Measurements from ENCODE around the gene ANKMY1.

The ANKMY1 gene

DNA sequence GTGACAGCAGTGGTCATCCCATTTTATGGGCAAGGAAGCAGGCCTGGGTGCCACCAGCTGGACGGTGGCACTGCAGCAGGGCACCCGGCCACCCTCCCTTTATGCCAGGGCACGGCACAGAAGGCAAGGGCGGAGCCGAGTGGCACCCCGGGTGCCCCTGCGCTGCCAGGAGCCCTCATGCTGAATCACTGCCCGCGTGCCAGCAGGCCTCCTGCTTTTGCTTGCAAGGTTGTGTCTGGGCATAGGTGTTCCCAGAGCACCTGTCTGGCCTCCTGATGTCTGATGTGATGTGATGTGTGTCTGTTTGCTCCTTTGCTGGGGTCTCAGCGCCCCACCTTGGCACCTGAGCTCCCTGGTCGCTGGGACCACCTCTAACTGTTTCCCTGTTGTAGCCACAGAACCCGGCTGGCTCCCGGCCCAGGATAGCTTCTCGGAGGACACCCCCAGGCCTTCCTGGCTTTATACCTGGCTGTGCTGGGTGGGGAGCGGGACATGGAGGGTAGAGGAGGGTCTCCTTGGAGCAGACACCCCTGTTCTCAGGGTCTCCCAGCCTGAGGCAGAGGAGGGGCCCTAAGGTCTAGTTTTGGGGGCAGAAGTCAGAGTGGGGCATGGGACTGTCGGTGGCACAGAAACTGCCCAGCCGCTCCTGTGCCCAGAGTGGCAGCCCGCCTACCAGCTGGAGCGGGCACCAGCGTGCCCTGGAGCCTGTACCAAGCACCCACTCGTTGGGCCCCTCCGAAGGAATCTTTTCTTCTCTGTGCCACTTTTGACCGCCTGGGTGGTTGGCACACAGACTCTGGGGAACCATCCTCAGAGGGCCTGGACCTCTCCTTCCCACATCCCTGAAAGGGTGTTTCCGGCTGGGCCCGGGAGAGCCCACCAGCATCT is 118.7 kb downstream of the ANKMY1 start:
- DNase-seq (ENCODE audit: low read depth) = no peak
- no peak overlapping the region for H3K4me3 ChIP-seq (ENCODE audit: low read depth, low read length)
- TF ChIP-seq, protein P1, sequence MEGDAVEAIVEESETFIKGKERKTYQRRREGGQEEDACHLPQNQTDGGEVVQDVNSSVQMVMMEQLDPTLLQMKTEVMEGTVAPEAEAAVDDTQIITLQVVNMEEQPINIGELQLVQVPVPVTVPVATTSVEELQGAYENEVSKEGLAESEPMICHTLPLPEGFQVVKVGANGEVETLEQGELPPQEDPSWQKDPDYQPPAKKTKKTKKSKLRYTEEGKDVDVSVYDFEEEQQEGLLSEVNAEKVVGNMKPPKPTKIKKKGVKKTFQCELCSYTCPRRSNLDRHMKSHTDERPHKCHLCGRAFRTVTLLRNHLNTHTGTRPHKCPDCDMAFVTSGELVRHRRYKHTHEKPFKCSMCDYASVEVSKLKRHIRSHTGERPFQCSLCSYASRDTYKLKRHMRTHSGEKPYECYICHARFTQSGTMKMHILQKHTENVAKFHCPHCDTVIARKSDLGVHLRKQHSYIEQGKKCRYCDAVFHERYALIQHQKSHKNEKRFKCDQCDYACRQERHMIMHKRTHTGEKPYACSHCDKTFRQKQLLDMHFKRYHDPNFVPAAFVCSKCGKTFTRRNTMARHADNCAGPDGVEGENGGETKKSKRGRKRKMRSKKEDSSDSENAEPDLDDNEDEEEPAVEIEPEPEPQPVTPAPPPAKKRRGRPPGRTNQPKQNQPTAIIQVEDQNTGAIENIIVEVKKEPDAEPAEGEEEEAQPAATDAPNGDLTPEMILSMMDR (IDR thresholded peaks at IDR 0.05; ENCODE audit: insufficient read depth, low read depth, low read length, missing control alignments) = no peak

- H3K4me3 ChIP-seq (ENCODE audit: low read depth, low read length) = no peak overlapping the region
- DNase-seq (ENCODE audit: low read depth) = peak; percentile 62
- TF ChIP-seq, protein P1 (IDR thresholded peaks at IDR 0.05; ENCODE audit: insufficient read depth, low read depth, low read length, missing control alignments) = peak; percentile 90
Measured at GRCh38 chr2:240437861-240438809, 119.7 kb downstream of the ANKMY1 start.

DNA sequence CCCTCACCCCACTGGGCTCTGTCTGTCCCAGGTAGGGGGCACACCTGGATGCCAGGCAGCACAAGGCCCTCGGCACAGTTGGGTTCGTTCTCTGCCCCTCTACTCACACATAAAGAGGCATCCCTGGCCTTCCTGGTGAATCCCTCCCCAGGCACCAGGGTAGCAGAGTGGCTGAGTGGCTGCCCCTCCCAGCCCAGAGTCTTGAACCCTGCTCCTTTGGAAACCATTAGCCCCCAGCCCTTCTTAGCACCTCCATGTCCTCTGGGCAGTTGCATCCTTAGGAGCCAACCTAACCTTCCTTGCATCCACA is 120.3 kb downstream of the ANKMY1 start:
- TF ChIP-seq, protein P1 (IDR thresholded peaks at IDR 0.05; ENCODE audit: insufficient read depth, low read depth, low read length, missing control alignments) = no peak
- no peak overlapping the region for H3K4me3 ChIP-seq (ENCODE audit: low read depth, low read length)
- no peak for DNase-seq (ENCODE audit: low read depth)

- no peak overlapping the region for H3K4me3 ChIP-seq (ENCODE audit: low read depth, low read length)
- no peak for DNase-seq (ENCODE audit: low read depth)
- TF ChIP-seq, protein P1 (IDR thresholded peaks at IDR 0.05; ENCODE audit: insufficient read depth, low read depth, low read length, missing control alignments) = no peak
Measured at GRCh38 chr2:240436683-240437550, 120.9 kb downstream of the ANKMY1 start.

GRCh38 chr2:240435948-240436682 is 121.7 kb downstream of the ANKMY1 start:
- H3K4me3 ChIP-seq (ENCODE audit: low read depth, low read length) = peak overlapping the region; percentile 33; the same call in 1 of the 2 replicates
- no peak for DNase-seq (ENCODE audit: low read depth)
- TF ChIP-seq, protein P1 (IDR thresholded peaks at IDR 0.05; ENCODE audit: insufficient read depth, low read depth, low read length, missing control alignments) = no peak
